WERI-Rb-1 (cell line): ENCODE results near the gene TRERF1.

Experiments
- DNase-seq: peaks from one replicate; pipeline ENCODE4 v3.0.0-alpha.2; 2020
- H3K27ac ChIP-seq: fragments of 250-450 bp; sonication (Bioruptor Pico); 2 replicates; pipeline ENCODE4 v1.5.1; 2020; ENCODE audit warnings: mild to moderate bottlenecking, moderate library complexity
- H3K27me3 ChIP-seq: fragments of 250-450 bp; sonication (Bioruptor Pico); 2 replicates; pipeline ENCODE4 v1.5.1; 2021; ENCODE audit warnings: mild to moderate bottlenecking, low read depth, moderate library complexity; ENCODE audit not compliant: insufficient read depth, severe bottlenecking
- H3K36me3 ChIP-seq: fragments of 250-450 bp; sonication (Bioruptor Pico); 2 replicates; pipeline ENCODE4 v1.5.1; 2020; ENCODE audit warnings: mild to moderate bottlenecking, moderate library complexity
- H3K4me3 ChIP-seq: 2 replicates; pipeline ENCODE4 v1.5.1; 2011; ENCODE audit warnings: low read depth, mild to moderate bottlenecking, control low read depth, low read length
- H3K9me3 ChIP-seq: fragments of 250-450 bp; sonication (Bioruptor Pico); 2 replicates; pipeline ENCODE4 v1.5.1; 2021; ENCODE audit warnings: mild to moderate bottlenecking, moderate library complexity; ENCODE audit not compliant: severe bottlenecking
- CTCF ChIP-seq: IDR thresholded peaks from 2 replicates; pipeline ENCODE4 v1.5.1; 2011; ENCODE audit warnings: low read depth, mild to moderate bottlenecking, control low read depth, inconsistent platforms, low read length

Gene TRERF1

GRCh38 chr6:42313941-42314570, 137.7 kb downstream of the TRERF1 start:
- H3K9me3 ChIP-seq = no peaks in the 10 kb centered on the region
- no peak for DNase-seq
- H3K27me3 ChIP-seq = no peaks in the 10 kb centered on the region
- no peak overlapping the region for H3K4me3 ChIP-seq
- no peak for TF ChIP-seq CTCF
- no peak overlapping the region for H3K27ac ChIP-seq
- no peaks in the 10 kb centered on the region for H3K36me3 ChIP-seq

- Histone ChIP-seq H3K27ac (no peak overlapping the region), H3K27me3 (no peaks in the 10 kb centered on the region), H3K36me3 (no peaks in the 10 kb centered on the region), H3K9me3 (no peaks in the 10 kb centered on the region), H3K4me3 (no peak overlapping the region)
- no peak for TF ChIP-seq CTCF
- no peak for DNase-seq
These were observed 138.7 kb downstream of the TRERF1 start for GRCh38 chr6:42313038-42313437.

DNA sequence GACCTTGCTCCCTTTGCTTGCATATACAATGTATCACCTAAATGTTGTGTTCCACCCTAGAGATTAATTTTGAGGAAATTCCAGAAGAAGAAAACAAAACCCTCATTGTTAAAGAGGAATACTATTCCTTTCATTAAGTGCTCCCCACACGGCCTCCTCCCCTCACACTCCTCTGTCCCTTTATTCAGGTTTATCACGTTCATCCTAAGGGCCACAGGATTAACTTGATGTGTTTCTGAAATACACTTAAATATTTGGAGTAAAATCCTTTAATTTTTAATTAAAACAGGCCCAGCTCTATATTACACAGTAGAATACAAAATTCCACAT, 144.6 kb downstream of the TRERF1 start:
- no peak overlapping the region for H3K4me3 ChIP-seq
- H3K27ac ChIP-seq = no peak overlapping the region
- H3K36me3 ChIP-seq = no peaks in the 10 kb centered on the region
- TF ChIP-seq CTCF = no peak
- H3K9me3 ChIP-seq = no peaks in the 10 kb centered on the region
- no peak for DNase-seq
- H3K27me3 ChIP-seq = no peaks in the 10 kb centered on the region

DNA sequence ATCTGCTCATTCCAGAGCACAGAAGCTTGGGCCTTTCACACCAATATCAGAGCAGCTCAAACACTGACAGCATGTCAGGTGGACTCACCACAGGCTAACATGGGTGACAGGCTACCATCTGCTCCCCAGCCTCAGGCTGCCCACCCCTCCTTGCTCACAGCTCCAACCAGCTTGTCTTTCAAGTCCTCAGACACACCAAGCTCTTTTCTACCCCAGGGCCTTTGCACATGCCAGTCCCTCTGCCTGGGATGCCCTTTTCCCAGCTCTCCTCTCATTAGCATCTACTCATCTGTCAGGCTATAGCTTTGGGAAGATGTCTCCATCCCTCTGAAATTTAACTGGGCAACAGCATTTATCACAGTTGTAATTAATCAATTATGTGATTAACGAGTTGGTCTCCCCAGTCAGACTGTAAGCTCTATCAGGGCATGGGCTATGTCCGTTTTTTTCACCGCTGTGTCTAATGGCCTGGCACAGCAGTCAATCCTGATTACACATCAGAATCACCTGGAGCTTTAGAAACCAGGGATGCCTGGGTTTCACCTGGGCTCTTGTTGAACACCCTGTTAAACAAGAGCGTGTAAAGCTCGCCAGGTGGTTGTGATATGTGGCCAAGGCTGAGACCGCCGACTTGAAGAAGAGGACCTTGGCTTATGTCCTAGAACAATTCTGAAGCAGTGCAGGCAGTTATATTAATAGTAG, 145.1 kb downstream of the TRERF1 start:
- no peak for TF ChIP-seq CTCF
- H3K27me3 ChIP-seq = no peaks in the 10 kb centered on the region
- DNase-seq = no peak
- H3K36me3 ChIP-seq = no peaks in the 10 kb centered on the region
- no peak overlapping the region for H3K4me3 ChIP-seq
- no peaks in the 10 kb centered on the region for H3K9me3 ChIP-seq
- no peak overlapping the region for H3K27ac ChIP-seq

- H3K27me3 ChIP-seq = no peaks in the 10 kb centered on the region
- no peaks in the 10 kb centered on the region for H3K36me3 ChIP-seq
- no peaks in the 10 kb centered on the region for H3K9me3 ChIP-seq
- H3K27ac ChIP-seq = peak overlapping the region; percentile 65
- H3K4me3 ChIP-seq = no peak overlapping the region
- TF ChIP-seq CTCF = no peak
- peak; percentile 94 for DNase-seq
These were observed 147.5 kb downstream of the TRERF1 start for GRCh38 chr6:42304053-42304712.
